Measurements from ENCODE around the gene SUN5. TPM values are rescaled to one million over a fixed set of nuclear protein-coding genes. Genes with fewer than 3 reads are reported as not detected.
"Not testable (repeated sequence)": the region's sequence is repeated elsewhere in the genome, so short reads cannot be mapped to it uniquely, and the experiment has no call there.

The SUN5 gene
- total RNA-seq, 2 experiments from 2014 or later = not detected

GRCh38 chr20:32960849-32961731 is 43.1 kb downstream of the SUN5 start:
- H3K36me3 Mint-ChIP-seq = peaks cover 7% of the 10 kb centered on the region
- peaks cover 9% of the 10 kb centered on the region for H3K9me3 Mint-ChIP-seq
- peaks cover 30% of the 10 kb centered on the region for H3K4me1 Mint-ChIP-seq
- H3K27ac Mint-ChIP-seq = no peak overlapping the region
- no peak for DNase-seq
- H3K27me3 Mint-ChIP-seq = no peaks in the 10 kb centered on the region
- no peak overlapping the region for H3K4me3 Mint-ChIP-seq

- H3K4me3 Mint-ChIP-seq = no peak overlapping the region
- no peak for DNase-seq
- peaks cover 12% of the 10 kb centered on the region for H3K9me3 Mint-ChIP-seq
- peaks cover 23% of the 10 kb centered on the region for H3K4me1 Mint-ChIP-seq
- no peak overlapping the region for H3K27ac Mint-ChIP-seq
- no peaks in the 10 kb centered on the region for H3K27me3 Mint-ChIP-seq
- peaks cover 7% of the 10 kb centered on the region for H3K36me3 Mint-ChIP-seq
These were observed 44.1 kb downstream of the SUN5 start for GRCh38 chr20:32960222-32960518.

- no peak for DNase-seq
- Mint-ChIP-seq H3K36me3 (peaks cover 7% of the 10 kb centered on the region), H3K27me3 (no peaks in the 10 kb centered on the region), H3K9me3 (peaks cover 13% of the 10 kb centered on the region), H3K4me1 (peaks cover 20% of the 10 kb centered on the region), H3K27ac (no peak overlapping the region), H3K4me3 (no peak overlapping the region)
These were observed 44.6 kb downstream of the SUN5 start for GRCh38 chr20:32959351-32960221.

GRCh38 chr20:32958574-32958973 is 45.7 kb downstream of the SUN5 start:
- Mint-ChIP-seq H3K4me1 (peaks cover 13% of the 10 kb centered on the region), H3K36me3 (peaks cover 7% of the 10 kb centered on the region), H3K27me3 (no peaks in the 10 kb centered on the region), H3K27ac (no peak overlapping the region), H3K9me3 (peaks cover 17% of the 10 kb centered on the region), H3K4me3 (no peak overlapping the region)
- no peak for DNase-seq

GRCh38 chr20:32957459-32957858 is 46.8 kb downstream of the SUN5 start:
- DNase-seq = no peak
- Mint-ChIP-seq H3K36me3 (peaks cover 7% of the 10 kb centered on the region), H3K4me1 (peaks cover 8% of the 10 kb centered on the region), H3K27me3 (no peaks in the 10 kb centered on the region), H3K4me3 (no peak overlapping the region), H3K27ac (no peak overlapping the region), H3K9me3 (peaks cover 17% of the 10 kb centered on the region)

- H3K4me3 Mint-ChIP-seq, DNase-seq, H3K9me3 Mint-ChIP-seq, H3K27me3 Mint-ChIP-seq, H3K36me3 Mint-ChIP-seq: not testable (repeated sequence)
- Mint-ChIP-seq H3K4me1 (peaks cover 42% of the 10 kb centered on the region), H3K27ac (peak overlapping the region; percentile 46)
These were observed 53.7 kb downstream of the SUN5 start for GRCh38 chr20:32950539-32950938.

- Mint-ChIP-seq H3K27ac (no peak overlapping the region), H3K4me1 (peaks cover 41% of the 10 kb centered on the region), H3K27me3 (no peaks in the 10 kb centered on the region), H3K4me3 (no peak overlapping the region), H3K9me3 (peaks cover 4% of the 10 kb centered on the region), H3K36me3 (peaks cover 3% of the 10 kb centered on the region)
- no peak for DNase-seq
These were observed 57.6 kb downstream of the SUN5 start for GRCh38 chr20:32946629-32947028.

DNA sequence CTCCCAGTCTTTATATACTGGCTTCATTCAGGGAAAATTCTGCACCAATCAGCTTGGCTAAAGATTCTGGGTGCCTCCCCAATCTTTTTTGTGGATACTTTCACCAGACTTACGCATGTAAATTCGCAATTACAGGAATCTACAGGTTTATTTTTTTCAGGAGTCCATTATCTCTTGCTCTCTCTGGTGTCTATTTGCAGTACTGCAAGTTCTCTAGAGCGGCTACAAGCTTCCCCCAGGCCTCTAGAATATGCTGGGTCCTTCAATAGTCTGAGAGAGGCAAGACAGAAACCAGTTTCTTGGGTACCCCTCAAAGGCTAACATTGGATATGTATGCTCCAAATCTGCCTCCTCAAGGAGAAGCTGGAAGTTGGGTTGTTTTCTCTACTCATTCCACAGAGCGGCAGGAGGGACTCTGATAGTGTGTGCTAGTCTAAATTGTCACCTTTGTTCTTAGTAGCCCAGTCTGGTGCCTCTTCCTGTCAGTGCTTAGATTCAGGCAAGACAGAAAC is 58.5 kb downstream of the SUN5 start:
- Mint-ChIP-seq H3K9me3 (peaks cover 4% of the 10 kb centered on the region), H3K36me3 (peaks cover 3% of the 10 kb centered on the region), H3K27me3 (no peaks in the 10 kb centered on the region), H3K4me3 (no peak overlapping the region), H3K4me1 (peaks cover 36% of the 10 kb centered on the region), H3K27ac (peak overlapping the region; percentile 72)
- no peak for DNase-seq

- Mint-ChIP-seq H3K4me3 (no peak overlapping the region), H3K27me3 (no peaks in the 10 kb centered on the region), H3K36me3 (peaks cover 3% of the 10 kb centered on the region)
These were observed 60.7 kb downstream of the SUN5 start for GRCh38 chr20:32943490-32944052.

DNA sequence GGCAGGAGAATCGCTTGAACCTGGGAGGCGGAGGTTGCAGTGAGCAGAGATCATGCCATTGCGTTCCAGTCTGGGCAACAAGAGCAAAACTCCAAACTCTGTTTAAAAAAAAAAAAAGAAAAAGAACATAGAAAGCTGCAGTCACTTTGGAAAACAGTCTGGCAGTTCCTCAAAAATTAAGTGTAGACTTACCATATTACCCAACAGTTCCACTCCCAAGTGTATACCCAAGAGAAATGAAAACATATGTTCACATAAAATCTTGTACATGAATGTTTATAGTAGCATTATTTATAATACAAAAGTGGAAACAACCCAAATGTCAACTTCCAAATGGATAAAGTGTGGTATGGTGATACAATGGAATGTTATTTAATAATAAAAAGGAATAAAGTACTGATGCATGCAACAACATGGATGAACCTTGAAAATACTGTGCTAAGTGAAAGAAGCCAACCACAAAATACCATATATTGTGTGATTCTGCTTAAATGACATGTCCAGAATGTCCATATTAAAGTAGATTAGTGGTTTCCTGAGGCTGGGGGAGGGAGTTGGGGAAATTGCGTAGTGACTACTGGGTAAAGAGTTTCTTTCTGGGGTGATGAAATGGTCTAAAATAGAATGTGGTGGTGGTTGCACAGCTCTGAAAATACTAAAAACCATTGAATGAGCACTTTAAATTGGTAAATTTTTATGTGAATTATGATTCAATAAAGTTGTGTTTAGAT is 62.9 kb downstream of the SUN5 start:
- peaks cover 3% of the 10 kb centered on the region for H3K9me3 Mint-ChIP-seq
- H3K27ac Mint-ChIP-seq = no peak overlapping the region
- H3K4me3 Mint-ChIP-seq = no peak overlapping the region
- peaks cover 12% of the 10 kb centered on the region for H3K4me1 Mint-ChIP-seq
- peaks cover 3% of the 10 kb centered on the region for H3K36me3 Mint-ChIP-seq
- no peaks in the 10 kb centered on the region for H3K27me3 Mint-ChIP-seq
- DNase-seq = no peak

More at GRCh38 chr20:32943490-32944052, 60.7 kb downstream of the SUN5 start:
- Mint-ChIP-seq H3K4me1 (peaks cover 20% of the 10 kb centered on the region), H3K27ac (no peak overlapping the region), H3K9me3 (peaks cover 4% of the 10 kb centered on the region)
- DNase-seq = no peak

GRCh38 chr20:32934580-32934979 is 69.7 kb downstream of the SUN5 start:
- H3K27me3 Mint-ChIP-seq = no peaks in the 10 kb centered on the region
- H3K27ac Mint-ChIP-seq = no peak overlapping the region
- H3K36me3 Mint-ChIP-seq = no peaks in the 10 kb centered on the region
- H3K9me3 Mint-ChIP-seq = no peaks in the 10 kb centered on the region
- DNase-seq = no peak
- H3K4me1 Mint-ChIP-seq = peaks cover 6% of the 10 kb centered on the region
- H3K4me3 Mint-ChIP-seq = no peak overlapping the region

Other genes starting within 250 kb of the SUN5 start
- 1 to 10 TPM; 2.6 TPM for gene DNMT3B, start 242.0 kb downstream of the SUN5 start, total RNA-seq
- 100 to 1,000 TPM; 154 to 156 TPM for gene MAPRE1, start 184.5 kb downstream of the SUN5 start, total RNA-seq
- under 1 TPM; 0.27 to 0.56 TPM for gene EFCAB8, start 145.5 kb downstream of the SUN5 start, total RNA-seq
- not detected for gene BPIFB2, start 3.3 kb upstream of the SUN5 start, total RNA-seq
- not detected for gene BPIFB6, start 27.2 kb upstream of the SUN5 start, total RNA-seq
- gene BPIFB3, start 49.5 kb upstream of the SUN5 start, total RNA-seq = not detected
- not detected for gene BPIFB4, start 75.2 kb upstream of the SUN5 start, total RNA-seq
- gene BPIFA2, start 163.7 kb upstream of the SUN5 start, total RNA-seq = not detected
- gene BPIFA3, start 212.9 kb upstream of the SUN5 start, total RNA-seq = not detected
- gene BPIFA1, start 231.6 kb upstream of the SUN5 start, total RNA-seq = not detected

Measured in activated naive CD8-positive, alpha-beta T cell treated with anti-CD3 and anti-CD28 coated beads for 36 hours (primary cell).